B cell (primary cell): Measurements from ENCODE around the gene BOC.

ENCODE experiments used
- CTCF ChIP-seq: fragments of 200-600 bp; IDR thresholded peaks from one replicate; pipeline ENCODE4 v1.8.0; 2022; ENCODE audit warnings: antibody characterized with exemption, mild to moderate bottlenecking
- EZH2 ChIP-seq: IDR thresholded peaks from 2 replicates; pipeline ENCODE4 v1.6.1; 2012; ENCODE audit warnings: borderline replicate concordance, low read depth, mild to moderate bottlenecking, moderate library complexity, low read length; ENCODE audit not compliant: insufficient read depth, poor library complexity, severe bottlenecking

DNA sequence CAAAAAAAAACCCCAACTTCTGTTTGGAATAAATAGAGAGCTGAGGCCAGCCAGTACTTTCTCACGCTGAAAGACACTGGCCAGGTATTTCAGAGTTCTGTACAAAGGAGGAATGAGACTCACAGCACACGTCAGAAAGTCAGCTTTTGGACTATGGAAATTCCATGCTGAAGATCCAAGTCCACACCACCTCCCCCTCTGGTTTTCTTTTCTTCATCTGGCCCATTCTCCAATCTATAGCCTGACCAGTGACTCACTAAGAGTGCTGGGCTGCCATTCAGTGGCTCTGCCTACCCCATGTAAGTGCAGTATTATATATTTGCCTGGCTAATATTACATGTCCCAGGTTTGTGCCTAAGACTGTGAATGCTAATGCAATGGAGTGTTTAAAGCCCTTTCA, 13.9 kb downstream of the BOC start:
- no peak for TF ChIP-seq CTCF
- no peak for TF ChIP-seq EZH2
